Stimulated activated naive CD8-positive, alpha-beta T cell treated with anti-CD3 and anti-CD28 coated beads, Interleukin-15, amount 100 ng/mL, for 72 hours (primary cell): ENCODE measurements around the gene SYNRG.

Experiments
- ATAC-seq: fragments of 150-1000 bp; cut with Tn5 transposase; 2 replicates; pipeline ENCODE4 v1.10.0; 2021; ENCODE audit warnings: mild to moderate bottlenecking, moderate library complexity
- DNase-seq, 2 donors: peaks; one replicate each; pipeline ENCODE4 v3.0.0; 2021 to 2022
- H3K27ac Mint-ChIP-seq, 2 donors: one replicate each; pipeline ENCODE4 v1.8.0; 2022; ENCODE audit warnings: mild to moderate bottlenecking in 2 of 2, mixed read lengths in 2 of 2, moderate library complexity in 2 of 2
- H3K27me3 Mint-ChIP-seq: one replicate; pipeline ENCODE4 v1.8.0; 2022; ENCODE audit warnings: mixed read lengths
- H3K4me1 Mint-ChIP-seq: one replicate; pipeline ENCODE4 v1.8.0; 2022; ENCODE audit warnings: mild to moderate bottlenecking, mixed read lengths
- H3K4me3 Mint-ChIP-seq, 2 donors: one replicate each; pipeline ENCODE4 v1.8.0; 2022; ENCODE audit warnings: mild to moderate bottlenecking in 2 of 2, mixed read lengths in 2 of 2, moderate library complexity in 1 of 2
- H3K9me3 Mint-ChIP-seq, 2 donors: one replicate each; pipeline ENCODE4 v1.8.0; 2022; ENCODE audit warnings: mixed read lengths in 2 of 2

Gene SYNRG

DNA sequence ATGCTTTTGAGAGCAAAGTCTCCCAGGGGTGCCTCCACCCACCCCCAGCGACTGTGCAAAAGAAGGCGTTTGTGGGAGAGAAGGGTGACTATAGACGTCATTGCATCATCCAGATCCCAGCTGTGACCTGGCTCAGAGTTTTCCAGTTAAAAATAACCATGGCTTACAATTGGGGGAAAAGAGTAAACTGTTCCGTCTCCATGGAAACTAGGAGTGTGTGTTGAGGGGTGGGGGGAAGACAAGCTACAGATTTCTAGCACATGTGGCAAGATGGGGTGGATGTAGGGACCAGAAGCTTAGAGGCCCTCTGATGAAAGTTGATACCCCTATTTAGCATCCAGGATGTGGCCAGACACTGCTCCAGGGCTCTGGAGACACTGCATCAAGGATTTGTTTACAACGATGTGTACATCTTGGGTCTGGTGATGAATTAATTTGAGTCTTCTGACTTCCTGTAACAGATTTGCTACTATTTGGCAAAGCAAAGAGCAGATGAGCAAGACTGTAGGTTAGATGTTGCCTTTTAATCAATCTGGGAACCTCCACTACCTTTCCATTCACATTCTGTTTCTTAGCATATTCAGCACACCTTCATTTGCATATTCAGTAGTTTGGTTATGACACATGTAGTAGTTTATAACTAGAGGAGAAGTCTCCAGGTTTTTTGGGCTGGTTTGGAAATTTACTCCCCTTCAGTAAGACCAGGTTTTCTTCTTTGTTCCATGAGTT is 125.7 kb downstream of the SYNRG start:
- peak overlapping the region in 1 of 2 donors; percentile 74 for H3K27ac Mint-ChIP-seq
- peak; percentile 60 for ATAC-seq

DNA sequence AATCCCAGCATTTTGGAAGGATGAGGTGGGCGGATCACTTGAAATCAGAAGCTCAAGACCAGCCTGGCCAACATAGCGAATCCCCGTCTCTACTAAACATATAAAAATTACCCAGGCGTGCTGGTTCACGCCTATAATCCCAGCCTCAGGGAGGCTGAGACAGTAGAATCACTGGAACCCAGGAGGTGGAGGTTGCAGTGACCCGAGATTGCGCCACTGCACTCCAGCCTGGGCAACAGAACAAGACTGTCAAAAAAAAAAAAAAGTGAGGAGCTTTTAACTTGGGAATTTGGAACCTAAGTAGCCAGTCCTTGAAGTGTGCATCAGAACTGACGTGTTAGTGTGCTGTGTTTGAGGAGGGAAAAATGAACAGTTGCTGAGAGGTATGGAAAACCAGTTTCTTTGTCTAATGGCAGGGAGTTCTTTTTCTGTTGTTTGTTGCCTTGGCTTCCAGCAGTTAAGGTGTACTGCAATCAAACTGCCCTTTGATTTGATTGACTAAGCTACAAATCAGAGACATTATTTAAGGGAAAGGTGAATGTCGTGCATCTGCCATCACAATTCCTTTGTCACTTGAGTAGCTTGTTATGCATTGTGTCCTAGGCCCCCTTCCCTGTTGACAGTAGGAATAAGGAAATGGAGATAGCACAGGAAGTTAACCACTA is 128.1 kb downstream of the SYNRG start:
- Mint-ChIP-seq H3K4me3 (no peak overlapping the region), H3K27me3 (no peaks in the 10 kb centered on the region), H3K9me3 (no peaks in the 10 kb centered on the region), H3K4me1 (peaks cover 11% of the 10 kb centered on the region), H3K27ac (no peak overlapping the region)
- DNase-seq (no peak), ATAC-seq (no peak)

More for the DNA sequence above, 125.7 kb downstream of the SYNRG start:
- Mint-ChIP-seq H3K4me3 (no peak overlapping the region), H3K4me1 (peaks cover 11% of the 10 kb centered on the region), H3K9me3 (no peaks in the 10 kb centered on the region), H3K27me3 (no peaks in the 10 kb centered on the region)
- no peak for DNase-seq

DNA sequence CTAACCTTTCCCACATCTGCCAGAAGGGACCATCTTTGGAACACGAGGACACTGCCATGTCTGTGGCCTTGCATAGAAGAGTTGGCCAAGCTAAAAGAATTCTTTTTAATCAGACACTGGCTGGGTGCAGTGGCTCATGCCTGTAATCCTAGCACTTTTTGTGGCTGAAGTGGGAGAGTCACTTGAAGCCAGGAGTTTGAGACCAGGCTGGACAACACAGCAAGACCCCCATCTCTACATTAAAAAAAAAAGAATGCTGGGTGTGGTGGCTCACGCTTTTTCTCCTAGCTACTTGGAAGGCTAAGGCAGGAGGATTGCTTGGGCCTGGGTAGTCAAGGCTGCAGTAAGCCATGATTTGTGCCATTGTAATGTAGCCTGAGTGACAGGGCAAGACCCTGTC is 128.8 kb downstream of the SYNRG start:
- ATAC-seq (no peak), DNase-seq (no peak)
- Mint-ChIP-seq H3K4me1 (peaks cover 11% of the 10 kb centered on the region), H3K4me3 (no peak overlapping the region), H3K27me3 (no peaks in the 10 kb centered on the region), H3K9me3 (no peaks in the 10 kb centered on the region), H3K27ac (no peak overlapping the region)

DNA sequence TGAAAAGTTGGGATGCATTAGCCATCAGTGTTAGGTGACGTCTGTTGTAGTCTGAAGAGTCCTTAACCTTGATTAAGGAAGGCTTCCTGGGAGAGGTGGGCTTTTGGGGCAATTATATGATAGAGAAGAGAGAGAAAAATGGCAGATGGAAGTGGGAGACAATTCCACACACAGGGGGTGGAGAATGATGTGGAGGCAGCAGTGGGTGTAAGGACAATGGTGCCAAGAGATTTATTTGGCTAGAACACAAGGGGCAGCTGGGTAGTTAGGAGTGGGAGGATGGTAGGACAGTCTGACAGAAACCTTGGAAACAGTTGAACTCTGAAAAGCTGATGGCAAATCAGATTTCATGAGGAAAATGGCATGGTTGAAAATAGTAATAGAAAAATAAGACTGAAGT is 130.2 kb downstream of the SYNRG start:
- no peak overlapping the region for H3K4me3 Mint-ChIP-seq
- no peak overlapping the region for H3K27ac Mint-ChIP-seq
- DNase-seq: no peak
- ATAC-seq: no peak
- H3K27me3 Mint-ChIP-seq: no peaks in the 10 kb centered on the region
- no peaks in the 10 kb centered on the region for H3K9me3 Mint-ChIP-seq
- H3K4me1 Mint-ChIP-seq: peaks cover 11% of the 10 kb centered on the region

DNA sequence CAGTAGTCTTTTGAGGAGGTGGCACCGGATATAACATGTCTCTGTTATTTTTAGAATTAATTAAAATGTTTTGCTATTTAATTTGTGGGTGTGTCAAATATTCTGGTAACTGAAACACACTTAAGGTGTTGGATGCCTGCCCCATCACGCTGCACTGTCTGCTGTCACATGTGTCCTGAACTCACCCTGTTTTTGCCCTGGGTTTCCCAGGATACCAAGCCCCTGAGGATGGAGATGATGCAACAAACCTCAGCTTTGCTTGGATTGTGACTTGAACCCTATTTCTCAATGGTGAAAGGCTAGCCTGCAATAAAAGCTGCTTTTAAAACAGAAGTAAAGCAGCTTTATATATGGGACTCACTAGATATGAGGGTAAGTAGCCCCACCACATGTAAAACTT is 131.0 kb downstream of the SYNRG start:
- Mint-ChIP-seq H3K27ac (no peak overlapping the region), H3K4me3 (no peak overlapping the region), H3K27me3 (no peaks in the 10 kb centered on the region), H3K9me3 (no peaks in the 10 kb centered on the region), H3K4me1 (peaks cover 4% of the 10 kb centered on the region)
- ATAC-seq: no peak
- no peak for DNase-seq

DNA sequence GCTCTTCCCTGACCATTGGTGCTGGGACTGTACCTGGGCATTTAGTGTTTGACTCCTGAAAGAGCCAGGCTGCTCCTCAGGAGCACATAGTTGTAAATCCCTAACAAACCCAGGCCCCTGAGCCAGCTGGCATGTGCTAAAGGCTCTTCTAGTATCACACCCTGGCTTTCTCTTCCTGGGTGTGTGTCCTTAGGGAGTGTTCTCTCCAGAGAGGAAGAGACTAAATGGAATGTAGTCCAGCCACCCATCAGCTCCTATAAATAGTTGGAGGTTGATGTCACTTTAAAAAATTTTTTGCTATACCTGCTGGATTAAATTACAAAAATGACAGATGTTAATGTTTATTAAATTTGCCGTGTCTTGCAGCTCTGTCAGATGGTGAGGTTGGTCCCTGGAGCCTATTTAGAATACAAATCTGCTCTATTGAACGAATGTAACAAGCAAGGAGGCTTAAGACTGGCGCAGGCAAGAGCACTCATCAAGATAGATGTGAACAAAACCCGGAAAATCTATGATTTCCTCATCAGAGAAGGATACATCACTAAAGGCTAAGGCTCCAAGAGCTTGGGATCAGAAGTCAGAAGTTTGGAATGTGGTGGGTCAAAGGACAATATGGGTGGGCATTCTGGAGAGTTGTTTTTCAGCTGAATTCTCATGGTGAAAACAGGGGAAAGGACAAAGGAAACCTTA is 132.6 kb downstream of the SYNRG start:
- Mint-ChIP-seq H3K9me3 (no peaks in the 10 kb centered on the region), H3K4me1 (no peaks in the 10 kb centered on the region), H3K4me3 (no peak overlapping the region), H3K27ac (no peak overlapping the region), H3K27me3 (no peaks in the 10 kb centered on the region)
- no peak for DNase-seq
- ATAC-seq: no peak

DNA sequence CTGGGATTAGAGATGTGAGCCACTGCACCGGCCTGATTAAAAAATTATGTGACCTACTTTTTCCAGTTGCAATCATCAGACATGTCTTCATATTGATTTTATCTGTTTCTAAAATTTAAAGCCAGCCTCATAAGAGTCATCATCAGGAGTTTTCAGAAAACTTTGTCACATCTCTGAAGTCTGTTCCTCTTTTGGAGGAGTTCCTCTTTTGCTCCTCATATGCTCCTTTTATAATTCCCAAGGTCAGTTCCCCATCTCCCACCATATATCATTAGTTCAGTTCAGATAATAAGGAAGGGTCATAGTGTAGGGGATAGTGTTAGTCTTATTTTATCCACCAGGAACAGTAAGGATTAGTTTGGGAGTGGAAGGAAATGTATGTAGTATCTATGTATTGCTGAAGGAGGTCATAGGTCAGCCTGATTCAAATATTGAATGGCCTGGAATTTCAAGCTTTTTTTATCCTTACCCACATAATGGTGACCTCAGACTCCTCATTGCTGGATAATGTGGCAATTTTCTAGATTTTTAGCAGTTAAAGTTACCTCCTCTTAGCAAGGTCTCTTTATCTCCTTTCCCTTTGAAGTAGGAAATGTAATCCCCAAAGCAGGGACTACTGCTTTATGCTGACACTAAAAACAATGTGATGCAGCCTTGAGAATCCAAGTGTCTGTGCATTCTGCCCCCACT is 133.3 kb downstream of the SYNRG start:
- H3K27ac Mint-ChIP-seq: no peak overlapping the region
- no peaks in the 10 kb centered on the region for H3K4me1 Mint-ChIP-seq
- no peak for ATAC-seq
- DNase-seq: no peak
- H3K27me3 Mint-ChIP-seq: no peaks in the 10 kb centered on the region
- H3K9me3 Mint-ChIP-seq: no peaks in the 10 kb centered on the region
- H3K4me3 Mint-ChIP-seq: no peak overlapping the region

DNA sequence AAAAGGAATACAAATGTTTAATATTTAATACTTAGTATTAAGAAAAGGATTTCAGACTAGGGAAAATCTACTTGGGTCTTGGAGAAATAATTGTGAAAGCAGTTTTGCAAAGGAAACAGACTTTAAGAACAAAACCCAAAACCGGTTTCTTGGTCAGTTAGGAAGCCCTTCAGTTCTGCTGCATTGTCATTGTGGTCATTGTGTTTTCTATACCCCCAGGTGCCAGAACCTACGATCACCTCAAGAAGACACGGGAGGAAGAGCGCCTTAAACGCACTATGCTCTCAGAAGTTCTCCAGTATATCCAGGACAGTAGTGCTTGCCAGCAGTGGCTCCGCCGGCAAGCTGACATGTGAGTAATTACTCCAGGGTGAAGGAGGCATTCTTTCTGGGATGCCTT is 139.0 kb downstream of the SYNRG start:
- H3K4me1 Mint-ChIP-seq: no peaks in the 10 kb centered on the region
- ATAC-seq (no peak), DNase-seq (no peak)
- no peak overlapping the region for H3K4me3 Mint-ChIP-seq
- no peaks in the 10 kb centered on the region for H3K27me3 Mint-ChIP-seq
- no peak overlapping the region for H3K27ac Mint-ChIP-seq
- no peaks in the 10 kb centered on the region for H3K9me3 Mint-ChIP-seq

DNA sequence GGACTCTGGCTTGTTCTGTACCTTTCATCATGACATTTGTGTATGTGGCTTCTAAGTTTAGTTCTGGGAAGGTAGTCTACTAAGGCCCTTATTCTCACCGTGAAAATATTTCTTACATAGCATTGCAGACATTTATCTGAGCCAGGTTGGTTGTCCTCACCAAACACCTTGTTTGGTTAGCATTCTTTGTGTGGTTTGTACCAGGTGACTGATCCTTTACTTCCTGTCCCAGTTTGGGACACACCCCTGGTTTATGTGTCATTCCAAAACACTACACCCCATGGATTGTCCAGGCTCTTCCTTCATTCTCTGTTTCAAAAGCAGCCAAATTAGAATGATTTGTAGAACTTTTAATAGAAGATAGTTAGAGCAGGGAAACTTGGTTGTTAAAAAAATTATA is 142.7 kb downstream of the SYNRG start:
- ATAC-seq (no peak), DNase-seq (no peak)
- no peak overlapping the region for H3K4me3 Mint-ChIP-seq
- H3K27ac Mint-ChIP-seq: peak overlapping the region in 1 of 2 donors; percentile 74
- H3K4me1 Mint-ChIP-seq: peaks cover 3% of the 10 kb centered on the region
- H3K9me3 Mint-ChIP-seq: no peaks in the 10 kb centered on the region
- H3K27me3 Mint-ChIP-seq: no peaks in the 10 kb centered on the region

DNA sequence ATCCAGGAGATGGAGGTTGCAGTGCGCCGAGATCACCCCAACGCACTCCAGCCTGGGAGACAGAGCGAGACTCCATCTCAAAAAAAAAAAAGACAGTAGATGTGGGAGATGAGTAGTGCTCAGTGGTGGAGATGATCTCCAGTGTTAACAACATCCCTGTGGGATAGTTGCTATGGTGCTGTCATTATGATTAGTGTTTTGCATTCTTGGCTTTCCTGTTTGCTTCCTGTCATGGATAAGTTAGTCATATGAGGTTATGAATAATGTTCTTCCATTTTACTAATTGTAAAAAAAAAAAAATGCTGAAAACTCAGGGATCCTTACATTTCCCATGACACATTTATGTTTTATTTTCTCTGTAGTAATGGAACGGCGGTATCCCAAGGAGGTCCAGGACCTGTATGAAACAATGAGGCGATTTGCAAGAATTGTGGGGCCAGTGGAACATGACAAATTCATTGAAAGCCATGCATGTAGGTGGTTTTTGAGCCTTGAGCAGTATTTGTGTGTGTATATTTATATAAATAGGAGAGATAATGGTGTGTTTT is 144.1 kb downstream of the SYNRG start:
- DNase-seq: no peak
- Mint-ChIP-seq H3K4me3 (no peak overlapping the region), H3K4me1 (peaks cover 12% of the 10 kb centered on the region), H3K9me3 (no peaks in the 10 kb centered on the region), H3K27ac (peak overlapping the region in 1 of 2 donors; percentile 44), H3K27me3 (no peaks in the 10 kb centered on the region)
- ATAC-seq: no peak
